ENCODE results near the gene GLDN.

GLDN gene

DNA sequence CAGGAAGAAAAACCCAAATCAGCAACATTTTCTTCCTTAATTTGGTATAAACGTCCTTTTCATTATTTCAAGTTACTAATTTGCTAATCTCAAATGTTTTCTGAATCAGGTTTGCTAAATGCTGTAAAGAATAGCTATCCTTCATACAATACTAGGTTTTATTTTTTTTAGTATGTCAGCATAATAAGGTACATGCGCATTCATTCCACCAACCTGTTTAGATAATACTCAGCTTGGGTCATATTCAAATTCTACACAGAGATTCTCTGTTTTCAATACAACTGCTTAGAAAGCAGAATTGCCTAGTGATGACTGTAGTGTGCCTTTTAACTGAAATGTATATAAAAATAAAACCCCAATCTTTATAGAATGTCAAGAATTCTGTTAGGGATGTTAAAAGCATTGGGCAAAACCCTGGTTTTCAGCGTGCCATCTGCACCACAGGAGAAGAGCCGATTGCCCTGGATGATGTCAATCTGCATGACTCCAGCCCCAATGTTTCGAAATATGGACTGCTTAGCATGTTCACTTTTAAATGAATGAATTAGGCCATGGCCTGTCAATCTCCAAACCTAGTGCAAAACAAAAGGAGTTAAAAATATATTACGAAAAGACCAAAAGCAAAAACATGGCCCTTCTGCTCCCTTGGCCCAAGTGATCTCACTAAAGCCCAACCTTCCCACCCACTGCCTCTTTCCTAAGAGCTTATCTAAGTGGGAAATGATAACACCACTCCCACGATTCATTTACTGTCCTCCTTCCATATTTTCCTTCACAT, 107.4 kb downstream of the GLDN start:
- no peak for DNase-seq

DNA sequence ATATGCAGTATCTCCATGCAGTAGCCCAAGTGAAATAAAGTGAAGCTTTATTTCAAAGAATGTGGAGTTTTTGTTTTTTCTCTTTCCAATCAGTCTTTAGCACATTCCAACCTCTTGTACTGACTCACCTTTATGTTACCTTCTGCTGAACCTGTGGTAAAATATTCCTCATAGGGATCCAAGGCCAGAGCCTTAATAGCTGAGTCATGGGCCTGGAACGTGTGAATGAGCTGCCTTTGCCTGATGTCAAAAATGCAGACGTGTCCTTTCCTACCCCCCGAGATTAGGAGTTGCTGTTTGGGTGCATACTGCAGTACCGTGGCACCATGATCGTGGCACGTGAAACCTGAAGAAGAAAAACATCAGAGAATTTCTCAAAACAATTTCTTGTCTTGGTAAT, 108.5 kb downstream of the GLDN start:
- no peak for DNase-seq
